HepG2 (cell line): ENCODE measurements around the gene FRS2. TPM values are rescaled to one million over a fixed set of nuclear protein-coding genes. Genes with fewer than 3 reads are reported as not detected.

Source experiments
- ATAC-seq: fragments of 200-7000 bp; cut with Tn5 transposase; 3 replicates; pipeline ENCODE4 v1.9.1; 2020; ENCODE audit warnings: mild to moderate bottlenecking, moderate library complexity
- BruUV-seq: library from RNA; stranded (reverse); fragments of 400-500 nt; replicated peaks from 2 replicates; lab custom pipeline; 2021; lab: Mats Ljungman, UMichigan
- CTCF ChIA-PET: fragments of 300-600 bp; formaldehyde crosslinking; extraction: SDS; loops from one replicate; lab custom pipeline; 2021; ENCODE audit warnings: low total read pairs, inconsistent platforms, low intra/inter-chr PET ratio; lab: Yijun Ruan, JAX
- POLR2A ChIA-PET: fragments of 350-600 bp; sonication (Branson Sonifier 250); formaldehyde crosslinking; loops from one replicate; lab custom pipeline; 2020; ENCODE audit warnings: antibody characterized with exemption, inconsistent platforms; lab: Yijun Ruan, JAX
- DNase-seq: peaks from one replicate; pipeline ENCODE4 v3.0.0-alpha.2; 2015; ENCODE audit warnings: low spot score
- FAIRE-seq: peaks from 3 replicates; lab custom pipeline; 2011; peaks lifted over from hg19 to GRCh38; lab: Jason Lieb, UNC
- H2AFZ ChIP-seq: one replicate; pipeline ENCODE4 v1.6.1; 2011; ENCODE audit warnings: low read length, inconsistent platforms
- H3K27ac ChIP-seq: fragments of 300-600 bp; 3 replicates; pipeline ENCODE4 v1.8.0; 2011; ENCODE audit warnings: mixed run types, mild to moderate bottlenecking, mixed read lengths, low read length, inconsistent platforms; ENCODE audit not compliant: insufficient read depth; ENCODE audit errors: extremely low read length
- H3K27me3 ChIP-seq, 2 experiments: fragments of 200-600 bp in 1 of 2; 2 replicates in 1 of 2; 3 replicates in 1 of 2; pipeline versions ENCODE4 v1.6.0 to v1.8.0; 2011; ENCODE audit warnings: low read length in 2 of 2, mild to moderate bottlenecking in 2 of 2, moderate library complexity in 2 of 2, inconsistent platforms in 1 of 2; ENCODE audit not compliant: insufficient read depth in 2 of 2, control insufficient read depth in 1 of 2
- H3K36me3 ChIP-seq, 2 experiments: fragments of 200-600 bp in 1 of 2; replicated peaks in 1 of 2; 2 replicates in 1 of 2; 3 replicates in 1 of 2; pipeline versions ENCODE4 v1.5.1 to v1.8.0; 2011; ENCODE audit warnings: low read length in 2 of 2, inconsistent platforms in 1 of 2; ENCODE audit not compliant: insufficient read depth in 2 of 2, control insufficient read depth in 1 of 2
- H3K4me1 ChIP-seq: 2 replicates; pipeline ENCODE4 v1.5.1; 2012; ENCODE audit warnings: low read length, inconsistent platforms; ENCODE audit not compliant: insufficient read depth
- H3K4me2 ChIP-seq: 2 replicates; pipeline ENCODE4 v1.6.0; 2011; ENCODE audit warnings: low read depth, low read length, inconsistent platforms
- H3K4me3 ChIP-seq, 3 experiments: fragments of 200-600 bp in 1 of 3; sonication (generic), shearing (Covaris generic) in 1 of 3; replicated peaks in 1 of 3; 2 replicates each; pipeline ENCODE4 v1.5.1; 2011 to 2016; ENCODE audit warnings: low read length in 3 of 3, inconsistent platforms in 2 of 3, low read depth in 2 of 3, mild to moderate bottlenecking in 2 of 3, control low read depth in 1 of 3, mixed read lengths in 1 of 3; ENCODE audit not compliant: insufficient read depth in 1 of 3
- H3K79me2 ChIP-seq: one replicate; pipeline ENCODE4 v1.6.1; 2011; ENCODE audit warnings: low read length, inconsistent platforms; ENCODE audit not compliant: insufficient read depth
- H3K9ac ChIP-seq: 2 replicates; pipeline ENCODE4 v1.6.0; 2011; ENCODE audit warnings: mild to moderate bottlenecking, low read depth, low read length, inconsistent platforms; ENCODE audit not compliant: insufficient read depth
- H3K9me3 ChIP-seq: 2 replicates; pipeline ENCODE4 v1.5.1; 2012; ENCODE audit warnings: mild to moderate bottlenecking, low read length
- H4K20me1 ChIP-seq: 2 replicates; pipeline ENCODE4 v1.6.0; 2011; ENCODE audit warnings: inconsistent platforms, mild to moderate bottlenecking, low read length, moderate library complexity; ENCODE audit not compliant: insufficient read depth
- CHD4 ChIP-seq: fragments of 200-600 bp; sonication (generic); IDR thresholded peaks from 2 replicates; pipeline ENCODE4 v1.7.0; 2017; ENCODE audit warnings: mild to moderate bottlenecking, low read length, borderline replicate concordance
- DMAP1 ChIP-seq: IDR thresholded peaks from 2 replicates; pipeline ENCODE4 v1.6.1; 2016
- HOXD1 ChIP-seq: sonication (generic); formaldehyde crosslinking; IDR thresholded peaks from 2 replicates; pipeline ENCODE4 v1.5.0; 2020; ENCODE audit warnings: missing genetic modification reagents
- MEIS1 ChIP-seq: sonication (generic); formaldehyde crosslinking; IDR thresholded peaks from 2 replicates; pipeline ENCODE4 v1.9.0; 2021; ENCODE audit warnings: mild to moderate bottlenecking, missing genetic modification reagents, moderate library complexity, borderline replicate concordance
- RERE ChIP-seq: IDR thresholded peaks from 2 replicates; pipeline ENCODE4 v1.6.1; 2016; ENCODE audit warnings: low read depth, missing genetic modification reagents, missing compliant biosample characterization
- RFXANK ChIP-seq: IDR thresholded peaks from 2 replicates; pipeline ENCODE4 v1.6.1; 2016
- SALL1 ChIP-seq: sonication (generic); formaldehyde crosslinking; IDR thresholded peaks from 2 replicates; pipeline ENCODE4 v1.8.0; 2022; ENCODE audit warnings: mild to moderate bottlenecking, missing genetic modification reagents
- SMAD3 ChIP-seq: sonication (generic); formaldehyde crosslinking; IDR thresholded peaks from 2 replicates; pipeline ENCODE4 v1.4.0; 2020; ENCODE audit warnings: missing genetic modification reagents
- TCF12 ChIP-seq, 2 experiments: fragments of 450-650 bp in 1 of 2; sonication (generic) in 1 of 2; formaldehyde crosslinking in 1 of 2; IDR thresholded peaks; 2 replicates each; pipeline versions ENCODE4 v1.6.1 to v1.8.0; 2017 to 2022; ENCODE audit warnings: antibody characterized with exemption in 1 of 2, mild to moderate bottlenecking in 1 of 2, missing genetic modification reagents in 1 of 2, moderate library complexity in 1 of 2
- TFDP2 ChIP-seq: sonication (generic); formaldehyde crosslinking; IDR thresholded peaks from 2 replicates; pipeline ENCODE4 v1.4.0; 2020; ENCODE audit warnings: missing genetic modification reagents
- ZNF230 ChIP-seq: sonication (generic); formaldehyde crosslinking; IDR thresholded peaks from 2 replicates; pipeline ENCODE4 v1.4.0; 2020; ENCODE audit warnings: mild to moderate bottlenecking, missing genetic modification reagents
- ZNF260 ChIP-seq: sonication (generic); formaldehyde crosslinking; IDR thresholded peaks from 2 replicates; pipeline ENCODE4 v1.4.0; 2020; ENCODE audit warnings: missing genetic modification reagents, low read depth, mild to moderate bottlenecking, borderline replicate concordance
- ZNF737 ChIP-seq: sonication (generic); formaldehyde crosslinking; IDR thresholded peaks from 2 replicates; pipeline ENCODE4 v1.5.0; 2020; ENCODE audit warnings: missing genetic modification reagents, mild to moderate bottlenecking, borderline replicate concordance
- WGBS: methylation state at CpG from one replicate; pipeline ENCODE4 v1.1.6; 2017; ENCODE audit warnings: low lambda C conversion rate; 5-methylcytosine and 5-hydroxymethylcytosine counted together
- in situ Hi-C: cut with HindIII; loops from 2 replicates; pipeline ENCODE4 v1.10.0; 2017; ENCODE audit warnings: low pct_unique_long_range_greater_than_20kb; ENCODE audit not compliant: extremely low pct_ligation_motif_present
- intact Hi-C: fragments of 100-400 bp; cut with micrococcal nuclease; formaldehyde crosslinking; loops from one replicate; pipeline ENCODE4 v1.10.0; 2022; ENCODE audit not compliant: unreplicated experiment
- polyA plus RNA-seq, 8 experiments: library from polyadenylated mRNA; depleted of rRNA in 3 of 8; stranded (reverse) in 7 of 8; unstranded in 1 of 8; fragments of >200 nt; fragmentation: Illumina TruSeq in 4 of 8; extraction: Trizol in 4 of 8; gene quantifications; 2 replicates each; pipeline versions ENCODE4 v1.2.1 to v1.2.3, GENCODE V29; 2011 to 2016; ENCODE audit warnings: low read depth in 4 of 8, missing spikeins in 1 of 8, mixed read lengths in 1 of 8; ENCODE audit not compliant: insufficient read depth in 1 of 8
- total RNA-seq, 5 experiments: library from RNA; depleted of rRNA; stranded (reverse); fragments of >200 nt; fragmentation: Illumina TruSeq; extraction: Trizol; gene quantifications; 2 replicates each; pipeline ENCODE4 v1.2.3, GENCODE V29; 2016; ENCODE audit warnings: low read depth in 1 of 5

The FRS2 gene
- total and polyA plus RNA-seq, 2 of the 13 experiments (the other 11 are each of a cell fraction or from before 2014, with no cell fraction given): 8.3 to 16.8 TPM

- Histone ChIP-seq H3K27me3 (no peaks in the 10 kb centered on the region), H3K9me3 (0 out of 2 replicates have a peak, but pooled peaks cover 5% of the 10 kb centered on the region), H2AFZ (no peak overlapping the region), H3K27ac (no peak overlapping the region), H3K9ac (no peak overlapping the region), H3K36me3 (peaks cover 0 to 4% of the 10 kb centered on the region in 2 experiments; a peak in 1 of 5 replicates), H3K4me1 (peaks cover 11% of the 10 kb centered on the region; the same call in 1 of the 2 replicates), H3K4me3 (no peak overlapping the region), H4K20me1 (peaks cover 7% of the 10 kb centered on the region; the same call in 1 of the 2 replicates), H3K79me2 (peaks cover 90% of the 10 kb centered on the region), H3K4me2 (no peak overlapping the region)
- POLR2A ChIA-PET: no interaction called here
- ATAC-seq: no peak
- 91% methylated on average over 2 of the region's 2 CpGs for WGBS
- CTCF ChIA-PET: no interaction called here
- DNase-seq: no peak
- intact Hi-C loops (no loop called here), in situ Hi-C loops (no loop called here)
- TF ChIP-seq TCF12 (IDR thresholded peaks at IDR 0.05): no peak
- no peak for TF ChIP-seq TCF12 (CRISPR knock-in tag; IDR thresholded peaks at IDR 0.05)
- TF ChIP-seq RFXANK: no peak
- TF ChIP-seq DMAP1: no peak
- no peak for TF ChIP-seq TFDP2
- no peak for TF ChIP-seq SMAD3
- TF ChIP-seq CHD4: no peak
- BruUV-seq: no TSS peak
- no peak for FAIRE-seq
Measured at GRCh38 chr12:69517406-69517805, 47.2 kb downstream of the FRS2 start.

- Histone ChIP-seq H3K36me3 (no peaks in the 10 kb centered on the region), H3K79me2 (peaks cover 95% of the 10 kb centered on the region), H3K27me3 (no peaks in the 10 kb centered on the region), H2AFZ (no peak overlapping the region), H4K20me1 (peaks cover 4% of the 10 kb centered on the region; the same call in 1 of the 2 replicates), H3K4me3 (no peak overlapping the region), H3K4me1 (peaks cover 15% of the 10 kb centered on the region; the same call in 1 of the 2 replicates), H3K4me2 (no peak overlapping the region), H3K27ac (no peak overlapping the region), H3K9ac (no peak overlapping the region), H3K9me3 (0 out of 2 replicates have a peak, but pooled peaks cover 7% of the 10 kb centered on the region)
- in situ Hi-C loops: no loop called here
- BruUV-seq: no TSS peak
- ChIA-PET CTCF (no interaction called here), POLR2A (no interaction called here)
- no peak for ATAC-seq
- intact Hi-C loops: no loop called here
- no peak for FAIRE-seq
- 88% methylated on average over 7 of the region's 7 CpGs for WGBS
- no peak for DNase-seq
- no peak for TF ChIP-seq ZNF260
- TF ChIP-seq HOXD1 (CRISPR knock-in tag): no peak
- no peak for TF ChIP-seq RERE (CRISPR knock-in tag)
- TF ChIP-seq MEIS1 (CRISPR knock-in tag): no peak
- no peak for TF ChIP-seq SALL1 (CRISPR knock-in tag)
- TF ChIP-seq ZNF230 (CRISPR knock-in tag): no peak
- no peak for TF ChIP-seq ZNF737 (CRISPR knock-in tag)
Measured at GRCh38 chr12:69519871-69520270, 49.7 kb downstream of the FRS2 start.
